Epidermal melanocyte (primary cell): ENCODE results near the gene TMEM138.
A peak's percentile ranks its signal among the peaks of the same experiment; 100 is the strongest.
"Not testable (repeated sequence)": the region's sequence is repeated elsewhere in the genome, so short reads cannot be mapped to it uniquely, and the experiment has no call there.

Experiments
- DNase-seq: peaks from one replicate; pipeline ENCODE4 v3.0.0; 2011; ENCODE audit warnings: low spot score; ENCODE audit not compliant: insufficient read length

Gene TMEM138

DNA sequence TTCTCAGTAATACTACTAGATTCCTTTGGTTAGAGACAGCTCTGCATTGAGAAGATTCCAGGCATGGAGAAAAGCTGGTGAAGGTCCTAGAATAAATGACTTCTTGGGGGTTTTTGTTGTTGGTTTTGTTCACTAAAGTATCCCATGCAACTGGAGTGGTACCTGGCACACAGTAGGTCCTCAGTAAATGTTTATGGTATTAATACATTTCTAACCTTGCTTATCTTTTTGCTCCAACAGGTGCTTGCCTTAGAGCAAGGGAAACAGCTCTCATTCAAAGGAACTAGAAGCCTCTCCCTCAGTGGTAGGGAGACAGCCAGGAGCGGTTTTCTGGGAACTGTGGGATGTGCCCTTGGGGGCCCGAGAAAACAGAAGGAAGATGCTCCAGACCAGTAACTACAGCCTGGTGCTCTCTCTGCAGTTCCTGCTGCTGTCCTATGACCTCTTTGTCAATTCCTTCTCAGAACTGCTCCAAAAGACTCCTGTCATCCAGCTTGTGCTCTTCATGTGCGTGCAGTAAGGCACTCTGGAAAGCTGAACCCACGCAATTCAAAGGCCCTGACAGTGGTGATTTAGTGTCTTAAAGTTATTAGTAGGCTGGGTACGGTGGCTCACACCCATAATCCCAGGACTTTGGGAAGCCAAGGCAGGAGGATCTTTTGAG is 2.0 kb downstream of the TMEM138 start:
- DNase-seq = no peak

- no peak for DNase-seq
Measured at GRCh38 chr11:61367406-61367805, 5.2 kb downstream of the TMEM138 start.

DNA sequence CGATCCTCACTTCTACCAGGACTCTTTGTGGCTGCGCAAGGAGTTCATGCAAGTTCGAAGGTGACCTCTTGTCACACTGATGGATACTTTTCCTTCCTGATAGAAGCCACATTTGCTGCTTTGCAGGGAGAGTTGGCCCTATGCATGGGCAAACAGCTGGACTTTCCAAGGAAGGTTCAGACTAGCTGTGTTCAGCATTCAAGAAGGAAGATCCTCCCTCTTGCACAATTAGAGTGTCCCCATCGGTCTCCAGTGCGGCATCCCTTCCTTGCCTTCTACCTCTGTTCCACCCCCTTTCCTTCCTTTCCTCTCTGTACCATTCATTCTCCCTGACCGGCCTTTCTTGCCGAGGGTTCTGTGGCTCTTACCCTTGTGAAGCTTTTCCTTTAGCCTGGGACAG is 6.5 kb downstream of the TMEM138 start:
- DNase-seq = no peak

- DNase-seq = no peak
Measured at GRCh38 chr11:61369372-61370348, 7.5 kb downstream of the TMEM138 start.

DNA sequence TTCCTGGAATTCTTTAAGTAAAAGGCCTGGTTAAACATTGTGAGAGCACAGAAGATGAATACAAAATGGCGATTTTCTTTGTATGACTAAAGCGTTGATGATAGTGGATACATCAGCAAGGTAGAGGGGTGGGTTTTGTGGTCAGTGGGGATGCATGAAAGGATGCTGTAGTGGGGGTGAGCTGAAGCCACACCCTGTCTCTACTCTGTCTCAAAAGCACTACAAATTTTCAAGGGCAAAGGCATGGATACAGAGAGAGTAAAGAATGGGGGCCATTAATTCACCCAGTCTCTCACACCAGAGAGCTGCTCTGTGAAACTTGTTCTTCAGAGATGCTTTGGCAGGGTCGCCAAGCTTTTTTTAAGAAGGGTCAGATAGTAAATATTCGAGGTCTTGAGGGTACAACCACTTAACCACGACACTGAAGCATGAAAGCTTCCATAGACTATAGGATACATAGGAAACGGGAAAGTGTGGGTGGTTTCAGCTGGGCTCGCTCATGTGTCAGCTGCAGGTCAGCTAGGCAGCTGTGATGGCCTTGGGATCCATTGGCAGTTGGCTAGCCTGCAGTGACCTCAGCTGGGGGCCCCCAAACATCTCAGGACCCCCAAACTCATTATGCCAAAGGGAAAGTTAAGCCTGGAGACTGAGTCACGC is 8.3 kb downstream of the TMEM138 start:
- no peak for DNase-seq

DNA sequence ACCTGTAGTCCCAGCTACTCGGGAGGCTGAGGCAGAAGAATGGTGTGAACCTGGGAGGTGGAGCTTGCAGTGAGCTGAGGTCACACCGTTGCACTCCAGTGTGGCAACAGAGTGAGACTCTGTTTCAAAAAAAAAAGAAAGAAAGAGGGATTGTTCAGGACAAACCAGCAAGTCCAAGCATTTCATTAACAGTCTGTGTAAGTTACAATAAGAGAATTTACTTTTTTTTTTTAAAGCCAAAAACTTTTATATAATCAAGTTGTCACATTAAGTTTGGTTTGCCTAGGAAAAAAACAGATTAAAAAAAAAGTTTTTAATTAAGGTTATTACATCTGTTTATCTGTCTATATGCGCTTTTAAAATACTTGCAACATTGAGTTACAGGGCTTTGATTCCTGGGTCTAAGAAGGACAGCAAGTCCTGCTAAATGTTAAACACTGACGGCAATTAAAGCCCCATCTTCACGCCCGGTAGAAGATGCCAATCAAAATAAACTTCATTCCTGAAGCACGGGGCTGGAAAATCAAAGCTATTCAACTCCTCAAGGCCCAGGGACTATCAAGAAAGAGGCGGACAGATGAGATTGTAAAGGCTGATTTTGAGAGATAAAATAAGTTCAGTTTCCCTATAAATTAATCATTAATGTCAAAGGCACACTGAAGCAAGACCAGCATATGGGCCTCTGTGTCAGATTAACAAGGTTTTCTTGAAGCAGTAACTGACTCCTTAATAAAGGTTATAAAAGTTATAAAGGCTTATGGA is 10.7 kb downstream of the TMEM138 start:
- no peak for DNase-seq

- DNase-seq = no peak
Measured at GRCh38 chr11:61375761-61376108, 13.6 kb downstream of the TMEM138 start.

- no peak for DNase-seq
Measured at GRCh38 chr11:61377461-61378160, 15.4 kb downstream of the TMEM138 start.

- DNase-seq = peak; percentile 78
Measured at GRCh38 chr11:61378713-61379313, 16.6 kb downstream of the TMEM138 start.

DNA sequence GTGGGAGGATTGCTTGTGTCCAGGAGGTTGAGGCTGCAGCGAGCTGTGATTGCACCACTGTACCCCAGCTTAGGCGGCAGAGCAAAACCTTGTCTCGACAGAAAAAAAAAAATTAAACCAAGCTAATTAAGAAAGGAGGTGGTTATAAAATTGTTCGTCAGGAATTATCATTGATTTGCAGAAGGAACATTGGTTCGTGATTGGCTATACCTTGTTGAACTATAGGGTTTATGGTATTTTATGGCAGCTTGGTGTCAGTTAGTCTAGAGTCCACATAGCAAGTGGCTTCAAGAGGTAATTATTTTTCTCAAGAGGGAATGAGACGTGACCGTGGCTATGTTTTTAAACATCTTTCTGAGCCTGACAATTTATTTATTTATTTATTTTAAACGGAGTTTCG is 18.7 kb downstream of the TMEM138 start:
- no peak for DNase-seq

DNA sequence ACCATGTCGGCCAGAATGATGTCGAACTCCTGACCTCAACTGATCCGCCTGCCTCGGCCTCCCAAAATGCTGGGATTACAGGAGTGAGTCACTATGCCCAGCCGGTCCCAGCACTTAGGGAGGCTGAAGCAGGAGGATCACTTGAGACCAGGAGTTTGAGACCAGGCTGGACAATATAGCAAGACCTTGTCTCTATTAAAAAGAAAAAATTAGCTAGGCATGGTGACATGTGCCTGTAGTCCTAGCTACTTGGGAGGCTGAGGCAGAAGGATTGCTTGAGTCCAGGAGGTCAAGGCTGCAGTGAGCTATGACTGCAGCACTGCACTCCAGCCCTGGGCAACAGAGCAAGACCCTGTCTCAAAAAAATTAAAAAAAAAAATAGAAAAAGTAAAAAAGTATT is 21.7 kb downstream of the TMEM138 start:
- DNase-seq = not testable (repeated sequence)

DNA sequence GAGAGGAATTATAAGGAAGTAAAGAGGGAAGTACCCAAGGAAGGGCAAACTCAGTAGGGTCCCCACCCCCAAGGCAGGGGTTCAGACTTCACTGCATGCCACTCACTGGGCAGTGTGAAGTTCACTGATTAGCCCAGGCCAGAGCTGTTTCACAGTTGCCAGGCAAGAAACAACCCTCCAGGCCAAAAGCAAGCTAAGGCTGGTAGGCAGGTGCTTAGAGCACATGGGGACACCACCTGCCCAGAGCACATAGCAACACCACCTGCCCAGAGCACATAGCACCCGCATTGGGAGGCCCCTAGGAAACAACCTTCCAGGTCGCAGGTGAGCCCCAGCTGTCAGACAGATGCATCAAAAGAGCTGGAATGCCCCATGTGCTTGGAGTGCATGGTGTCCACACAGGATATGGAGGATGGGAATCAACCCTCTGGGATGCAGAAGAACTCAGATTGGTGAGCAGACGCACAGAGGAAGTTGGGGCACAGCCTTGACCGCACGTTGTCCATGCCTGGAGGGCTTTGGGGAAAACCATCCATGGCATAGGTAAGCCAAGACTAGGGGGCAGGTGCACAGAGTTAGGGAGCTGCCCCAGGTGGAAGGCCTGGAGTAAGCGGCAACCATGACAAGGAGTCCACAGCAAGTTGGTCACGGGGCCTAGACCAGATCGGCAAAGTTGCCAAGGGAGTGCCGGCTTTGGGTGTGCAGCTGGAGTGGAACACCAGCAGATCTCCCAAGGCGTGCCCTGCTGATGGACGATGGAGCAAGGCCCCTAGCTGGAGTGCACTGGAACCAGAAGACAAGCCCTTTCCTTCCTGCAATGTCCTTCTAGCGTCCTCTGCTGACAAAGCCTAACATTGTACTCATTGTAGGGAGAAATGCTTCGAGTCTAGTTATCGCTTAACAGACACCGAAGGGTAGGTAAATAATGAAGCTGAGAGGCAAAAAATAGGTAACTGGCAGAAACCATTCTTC is 22.4 kb downstream of the TMEM138 start:
- DNase-seq = no peak

- no peak for DNase-seq
Measured at GRCh38 chr11:61390161-61390560, 28.0 kb downstream of the TMEM138 start.

DNA sequence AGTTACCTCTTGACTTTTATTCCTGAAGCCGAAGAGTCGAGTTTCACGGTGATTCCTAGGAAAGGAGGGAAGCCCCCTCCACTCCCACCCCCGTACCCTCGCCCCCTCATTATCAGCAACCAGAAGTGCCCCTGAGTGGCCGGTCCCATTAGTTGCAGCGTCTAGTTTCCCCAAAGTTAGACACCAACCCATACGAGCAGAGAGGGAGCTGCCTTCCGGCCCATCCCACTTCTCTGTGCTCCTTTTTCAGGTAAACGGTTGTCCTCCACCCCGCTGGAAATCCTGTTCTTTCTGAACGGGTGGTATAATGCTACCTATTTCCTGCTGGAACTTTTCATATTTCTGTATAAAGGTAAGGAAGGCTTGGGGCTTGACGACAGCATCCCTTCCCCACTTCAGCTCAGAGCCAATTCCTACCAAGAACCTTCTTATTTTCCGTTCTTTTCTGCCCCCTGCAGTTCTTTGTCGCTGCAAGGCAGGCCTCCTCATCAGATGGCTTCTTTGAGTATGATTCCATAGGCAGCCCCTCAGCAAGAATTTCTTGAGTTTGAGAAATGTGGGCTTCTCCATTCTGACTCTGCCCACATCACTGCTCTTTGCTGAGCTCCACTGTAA is 30.9 kb downstream of the TMEM138 start:
- no peak for DNase-seq

DNA sequence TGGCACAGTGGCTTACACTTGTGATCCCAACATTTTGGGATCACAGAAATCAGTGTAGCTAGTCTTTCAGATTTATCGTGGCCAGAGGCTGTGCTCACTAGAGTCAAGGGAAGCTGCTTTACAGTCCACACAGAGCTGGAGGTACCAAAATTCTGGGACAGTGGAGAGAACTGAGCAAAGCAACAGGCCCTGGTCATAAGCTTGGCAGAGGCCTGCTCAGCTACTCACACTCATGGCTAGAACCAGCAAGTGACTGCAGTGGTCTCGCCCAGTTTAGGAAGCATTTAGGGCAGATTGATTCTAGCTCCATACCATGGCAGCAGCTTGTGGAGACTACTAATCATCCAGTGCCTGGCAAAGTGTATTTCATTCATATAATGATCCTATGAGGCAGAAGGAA is 39.0 kb downstream of the TMEM138 start:
- DNase-seq = no peak

- DNase-seq = no peak
Measured at GRCh38 chr11:61401573-61401972, 39.4 kb downstream of the TMEM138 start.

DNA sequence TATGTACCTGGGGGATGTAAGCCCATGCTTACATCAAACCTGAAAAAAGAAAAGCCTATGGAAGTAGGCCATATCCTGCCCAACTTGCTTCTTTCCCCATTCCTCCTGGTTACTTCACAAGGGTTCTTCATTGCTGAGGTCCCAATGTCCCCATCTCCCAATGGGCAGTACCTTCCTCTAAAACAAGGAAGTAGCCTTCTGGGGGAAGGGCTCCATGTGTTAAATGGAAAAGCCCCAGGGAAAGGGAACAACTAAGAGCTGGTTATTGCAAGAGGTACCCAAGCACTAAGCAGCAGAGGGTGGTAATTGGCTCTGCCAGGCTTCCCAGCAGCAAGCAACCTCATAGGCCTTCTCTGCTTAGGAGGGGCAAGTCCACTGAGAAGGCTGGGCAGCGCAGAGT is 41.5 kb downstream of the TMEM138 start:
- no peak for DNase-seq

- no peak for DNase-seq
Measured at GRCh38 chr11:61404103-61404502, 41.9 kb downstream of the TMEM138 start.

GRCh38 chr11:61404641-61405040 is 42.5 kb downstream of the TMEM138 start:
- DNase-seq = no peak
